HCT116 (cell line): ENCODE measurements around the gene PHF21B. TPM values are rescaled to one million over a fixed set of nuclear protein-coding genes. Genes with fewer than 3 reads are reported as not detected.

ENCODE experiments used
- ATAC-seq: fragments of 200-7000 bp; cut with Tn5 transposase; 2 replicates; pipeline ENCODE4 v1.9.1; 2020; ENCODE audit warnings: mild to moderate bottlenecking, moderate library complexity
- BruUV-seq: library from RNA; stranded (reverse); fragments of 400-500 nt; replicated peaks from 2 replicates; lab custom pipeline; 2021; lab: Mats Ljungman, UMichigan
- CTCF ChIA-PET: fragments of 300-600 bp; sonication (Branson Sonifier 250); formaldehyde crosslinking; loops from one replicate; lab custom pipeline; 2021; ENCODE audit warnings: antibody characterized with exemption; lab: Charles Lee
- POLR2A ChIA-PET: fragments of 300-600, 350-600 bp; sonication (Branson Sonifier 250); formaldehyde crosslinking; loops from one replicate; lab custom pipeline; 2021; ENCODE audit warnings: antibody characterized with exemption; lab: Charles Lee
- RAD21 ChIA-PET, 2 experiments: fragments of 300-600 bp; sonication (Branson Sonifier 250); formaldehyde crosslinking; loops; one replicate each; lab custom pipeline; 2023; ENCODE audit warnings: low total read pairs in 2 of 2; ENCODE audit not compliant: uncharacterized antibody in 2 of 2, unreplicated experiment in 2 of 2, low non-redundant PET in 1 of 2; lab: Charles Lee
- DNase-seq: peaks from one replicate; pipeline ENCODE4 v3.0.0-alpha.2; 2010; ENCODE audit warnings: low read depth, low spot score
- H2AFZ ChIP-seq: fragments of 200-600 bp; shearing (Covaris generic), sonication (generic); 2 replicates; pipeline ENCODE4 v1.6.1; 2017; ENCODE audit warnings: low read depth, mixed run types, mixed read lengths, antibody characterized with exemption, low read length; ENCODE audit not compliant: poor library complexity, severe bottlenecking
- H3K27ac ChIP-seq: 2 replicates; pipeline ENCODE4 v1.5.1; 2012; ENCODE audit warnings: low read depth, low read length
- H3K27me3 ChIP-seq: fragments of 200-600 bp; sonication (generic); 2 replicates; pipeline ENCODE4 v1.6.1; 2016; ENCODE audit warnings: mixed run types, low read length, mixed read lengths; ENCODE audit not compliant: insufficient read depth
- H3K36me3 ChIP-seq, 2 experiments: fragments of 200-500 bp in 1 of 2; fragments of 200-600 bp in 1 of 2; sonication (Bioruptor generic) in 1 of 2; sonication (generic) in 1 of 2; 2 replicates each; pipeline versions ENCODE4 v1.5.1 to v1.6.1; 2014 to 2016; ENCODE audit warnings: low read length in 2 of 2, inconsistent platforms in 1 of 2, mixed read lengths in 1 of 2, mixed run types in 1 of 2; ENCODE audit not compliant: insufficient read depth in 2 of 2, control insufficient read depth in 1 of 2
- H3K4me1 ChIP-seq, 2 experiments: fragments of 200-600 bp in 1 of 2; sonication (generic) in 1 of 2; 2 replicates each; pipeline versions ENCODE4 v1.5.1 to v1.6.1; 2012 to 2017; ENCODE audit warnings: low read length in 2 of 2, inconsistent platforms in 1 of 2, mild to moderate bottlenecking in 1 of 2, mixed read lengths in 1 of 2, mixed run types in 1 of 2, moderate library complexity in 1 of 2; ENCODE audit not compliant: insufficient read depth in 2 of 2, control insufficient read depth in 1 of 2
- H3K4me2 ChIP-seq: fragments of 200-600 bp; sonication (generic); 2 replicates; pipeline ENCODE4 v1.6.1; 2017; ENCODE audit warnings: mixed run types, low read length, mixed read lengths
- H3K4me3 ChIP-seq, 2 experiments: fragments of 200-600 bp in 1 of 2; sonication (generic) in 1 of 2; replicated peaks in 1 of 2; 2 replicates each; pipeline ENCODE4 v1.5.1; 2011 to 2016; ENCODE audit warnings: low read length in 2 of 2, control low read depth in 1 of 2, low read depth in 1 of 2, mild to moderate bottlenecking in 1 of 2, mixed read lengths in 1 of 2, mixed run types in 1 of 2
- H3K79me2 ChIP-seq: fragments of 200-600 bp; sonication (generic); 2 replicates; pipeline ENCODE4 v1.6.1; 2017; ENCODE audit warnings: mild to moderate bottlenecking, mixed run types, low read length, moderate library complexity, mixed read lengths; ENCODE audit not compliant: insufficient read depth
- H3K9ac ChIP-seq: fragments of 200-600 bp; sonication (generic); 2 replicates; pipeline ENCODE4 v1.6.1; 2016; ENCODE audit warnings: low read length, mixed read lengths
- H3K9me2 ChIP-seq: fragments of 200-600 bp; sonication (generic), shearing (Covaris generic); 2 replicates; pipeline ENCODE4 v1.6.1; 2017; ENCODE audit warnings: mixed run types, mild to moderate bottlenecking, moderate library complexity; ENCODE audit not compliant: insufficient read depth
- H3K9me3 ChIP-seq, 2 experiments: fragments of 200-500 bp in 1 of 2; fragments of 200-600 bp in 1 of 2; sonication (Bioruptor generic) in 1 of 2; sonication (generic) in 1 of 2; 2 replicates each; pipeline ENCODE4 v1.6.1; 2014 to 2017; ENCODE audit warnings: low read length in 2 of 2, mixed read lengths in 2 of 2, inconsistent platforms in 1 of 2, low read depth in 1 of 2, mild to moderate bottlenecking in 1 of 2, mixed run types in 1 of 2, moderate library complexity in 1 of 2; ENCODE audit not compliant: control insufficient read depth in 1 of 2, insufficient read depth in 1 of 2
- H4K20me1 ChIP-seq: fragments of 200-600 bp; sonication (generic), shearing (Covaris generic); 2 replicates; pipeline ENCODE4 v1.6.1; 2017; ENCODE audit warnings: mixed run types, mild to moderate bottlenecking, moderate library complexity; ENCODE audit not compliant: insufficient read depth
- EGR1 ChIP-seq: IDR thresholded peaks from 2 replicates; pipeline ENCODE4 v1.6.1; 2012; ENCODE audit warnings: low read depth
- ELF1 ChIP-seq: IDR thresholded peaks from 2 replicates; pipeline ENCODE4 v1.6.1; 2012; ENCODE audit warnings: low read depth, borderline replicate concordance
- EZH2phosphoT487 ChIP-seq: fragments of 200-600 bp; IDR thresholded peaks from 2 replicates; pipeline ENCODE4 v1.6.1; 2018; ENCODE audit warnings: antibody characterized with exemption, borderline replicate concordance
- FOSL1 ChIP-seq: IDR thresholded peaks from 2 replicates; pipeline ENCODE4 v1.6.1; 2012; ENCODE audit warnings: low read depth
- JUND ChIP-seq: IDR thresholded peaks from 2 replicates; pipeline ENCODE4 v1.6.1; 2012
- POLR2AphosphoS5 ChIP-seq: IDR thresholded peaks from 2 replicates; pipeline ENCODE4 v1.6.1; 2011; ENCODE audit warnings: mild to moderate bottlenecking, low read depth, low read length, moderate library complexity
- SIN3A ChIP-seq: IDR thresholded peaks from 2 replicates; pipeline ENCODE4 v1.6.1; 2012; ENCODE audit warnings: low read depth
- SP1 ChIP-seq: IDR thresholded peaks from 2 replicates; pipeline ENCODE4 v1.6.1; 2012; ENCODE audit warnings: low read depth
- TCF7L2 ChIP-seq: IDR thresholded peaks from 2 replicates; pipeline ENCODE4 v1.7.0; 2011; ENCODE audit warnings: borderline replicate concordance, inconsistent platforms; ENCODE audit not compliant: insufficient read depth, insufficient read length; ENCODE audit errors: extremely low read depth
- ZBTB33 ChIP-seq: IDR thresholded peaks from 2 replicates; pipeline ENCODE4 v1.6.1; 2011; ENCODE audit warnings: mild to moderate bottlenecking, low read length, moderate library complexity; ENCODE audit not compliant: insufficient replicate concordance; ENCODE audit errors: extremely low read depth
- ZNF274 ChIP-seq: fragments of 200-500 bp; sonication (Bioruptor generic); IDR thresholded peaks from 2 replicates; pipeline ENCODE4 v1.6.1; 2014; ENCODE audit warnings: mild to moderate bottlenecking, low read depth, low read length, inconsistent platforms
- intact Hi-C: fragments of 100-400 bp; cut with micrococcal nuclease; formaldehyde crosslinking; loops from 2 replicates; pipeline ENCODE4 v1.10.0; 2022
- total RNA-seq: library from RNA; stranded (reverse); gene quantifications from one replicate; pipeline ENCODE4 v1.2.1, GENCODE V29; 2021; ENCODE audit not compliant: unreplicated experiment

Gene PHF21B
- total RNA-seq, 1 experiment from 2014 or later = not detected

GRCh38 chr22:44840611-44841322 is 169.0 kb downstream of the PHF21B start:
- intact Hi-C loops = no loop called here
- CTCF ChIA-PET = no interaction called here
- BruUV-seq = no TSS peak

GRCh38 chr22:44839721-44840120 is 170.1 kb downstream of the PHF21B start:
- Histone ChIP-seq H3K36me3 (peaks cover 0 to 29% of the 10 kb centered on the region in 2 experiments; a peak in 3 of 4 replicates), H2AFZ (no peak overlapping the region), H3K4me2 (no peak overlapping the region), H4K20me1 (no peaks in the 10 kb centered on the region), H3K9ac (no peak overlapping the region), H3K4me1 (no peaks in the 10 kb centered on the region)
- CTCF ChIA-PET = no interaction called here
- BruUV-seq = no TSS peak
- DNase-seq = no peak
- TF ChIP-seq SIN3A (no peak), ZNF274 (no peak), ZBTB33 (no peak), EZH2phosphoT487 (no peak), TCF7L2 (no peak), EGR1 (no peak)
- TF ChIP-seq, all 23 proteins: peak for 0
- intact Hi-C loops = no loop called here
- no peaks in the 10 kb centered on the region for H3K27me3 ChIP-seq
- no peak overlapping the region for H3K27ac ChIP-seq
- POLR2A ChIA-PET = no interaction called here
- no peaks in the 10 kb centered on the region for H3K9me2 ChIP-seq
- H3K9me3 ChIP-seq = peaks cover 2 to 3% of the 10 kb centered on the region in 2 experiments; a peak in 2 of 4 replicates
- no peak overlapping the region for H3K4me3 ChIP-seq
- H3K79me2 ChIP-seq = no peaks in the 10 kb centered on the region
- RAD21 ChIA-PET = no interaction called here
- no peak for ATAC-seq

More at GRCh38 chr22:44840611-44841322, 169.0 kb downstream of the PHF21B start:
- no peak overlapping the region for H2AFZ ChIP-seq
- no peaks in the 10 kb centered on the region for H3K4me1 ChIP-seq
- no peaks in the 10 kb centered on the region for H3K27me3 ChIP-seq
- DNase-seq (no peak), ATAC-seq (no peak)
- no peaks in the 10 kb centered on the region for H3K79me2 ChIP-seq
- no peak overlapping the region for H3K27ac ChIP-seq
- H3K4me3 ChIP-seq = no peak overlapping the region
- no peaks in the 10 kb centered on the region for H3K9me2 ChIP-seq
- RAD21 ChIA-PET = no interaction called here
- no peaks in the 10 kb centered on the region for H4K20me1 ChIP-seq
- H3K36me3 ChIP-seq = peaks cover 0 to 28% of the 10 kb centered on the region in 2 experiments; a peak in 3 of 4 replicates
- H3K4me2 ChIP-seq = no peak overlapping the region
- POLR2A ChIA-PET = interaction anchor here (0.6 kb wide), 1 partner anchor 13 kb away, joined by 3 read pairs; no protein-coding TSS in a partner anchor
- no peaks in the 10 kb centered on the region for H3K9me3 ChIP-seq
- TF ChIP-seq FOSL1 (no peak), POLR2AphosphoS5 (no peak), JUND (no peak), ELF1 (no peak), SP1 (no peak)
- H3K9ac ChIP-seq = no peak overlapping the region
